Activated CD4-positive, CD25-positive, alpha-beta regulatory T cell (primary cell): ENCODE data around the gene EIF1AD.
"Not testable (repeated sequence)": the region's sequence is repeated elsewhere in the genome, so short reads cannot be mapped to it uniquely, and the experiment has no call there.

ENCODE experiments used
- DNase-seq, 4 experiments: peaks; one replicate each; lab custom pipeline; 2025; lab: John Stamatoyannopoulos, UW

The EIF1AD gene, protein sequence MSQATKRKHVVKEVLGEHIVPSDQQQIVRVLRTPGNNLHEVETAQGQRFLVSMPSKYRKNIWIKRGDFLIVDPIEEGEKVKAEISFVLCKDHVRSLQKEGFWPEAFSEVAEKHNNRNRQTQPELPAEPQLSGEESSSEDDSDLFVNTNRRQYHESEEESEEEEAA

DNA sequence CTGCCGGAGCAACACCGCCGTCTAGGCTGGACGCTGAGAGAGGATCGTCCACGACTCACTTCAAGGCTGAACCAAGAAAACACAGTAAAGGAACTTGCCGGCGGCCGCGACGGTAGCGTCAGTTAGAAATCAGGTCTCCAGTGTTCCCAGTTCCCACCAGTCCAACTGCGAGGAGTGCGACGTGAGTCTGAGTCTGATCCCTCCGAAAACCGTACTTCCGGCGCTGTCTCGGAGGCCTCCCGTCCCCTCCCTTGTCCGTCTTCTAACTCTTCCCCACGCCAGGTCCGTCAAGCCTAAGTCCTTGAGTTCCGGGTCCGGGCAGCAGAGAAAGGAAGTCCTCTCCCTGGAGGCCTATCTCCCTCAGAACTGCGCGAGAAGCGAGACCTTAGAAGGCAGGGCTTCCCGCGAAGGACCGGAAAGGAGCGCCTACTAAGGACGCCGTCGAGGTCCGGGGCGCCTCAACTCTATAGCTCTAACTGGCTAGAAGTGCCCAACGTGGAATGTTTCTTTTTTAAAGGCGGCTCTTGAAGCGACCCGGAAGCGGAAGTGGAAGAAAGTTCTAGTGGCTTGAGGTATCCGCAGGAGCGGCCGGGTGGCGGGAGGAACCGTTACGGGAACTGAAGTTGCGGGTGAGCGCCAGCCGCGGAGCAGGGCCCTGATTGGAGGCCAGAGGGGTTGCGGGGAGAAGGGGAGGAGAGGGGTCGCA, at the start of gene EIF1AD, which contains the start of gene BANF1:
TSS of gene EIF1AD (minus strand) at position 216 of the 706 bp plus-strand sequence. CDS start 1,768 bp downstream, outside the sequence.
TSS of gene BANF1 (plus strand) at position 562 of the 706 bp plus-strand sequence. CDS start 748 bp downstream, outside the sequence.
- DNase-seq, result peak; percentile 87 to 89 (median 88)

DNA sequence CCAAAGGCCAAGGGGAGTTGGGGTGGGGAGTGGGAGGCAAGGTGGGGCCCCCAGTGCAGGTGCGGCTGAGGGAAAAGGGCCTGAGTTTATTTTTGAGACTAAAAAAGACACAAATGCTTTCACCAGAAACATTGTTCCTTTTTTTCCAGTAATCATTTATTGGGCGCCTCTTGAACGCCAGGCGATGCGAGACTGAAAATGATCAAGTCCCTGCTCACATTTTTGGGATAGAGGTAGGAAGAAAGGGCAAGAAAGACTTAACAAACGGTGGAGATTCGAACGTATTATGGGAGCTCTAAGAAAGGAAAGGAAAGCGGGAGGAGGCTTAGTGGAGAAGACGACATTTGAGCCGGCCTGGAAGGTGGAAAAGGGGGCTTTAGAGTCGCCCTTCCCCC, 49.4 kb upstream of the EIF1AD start:
- DNase-seq, result no peak

DNA sequence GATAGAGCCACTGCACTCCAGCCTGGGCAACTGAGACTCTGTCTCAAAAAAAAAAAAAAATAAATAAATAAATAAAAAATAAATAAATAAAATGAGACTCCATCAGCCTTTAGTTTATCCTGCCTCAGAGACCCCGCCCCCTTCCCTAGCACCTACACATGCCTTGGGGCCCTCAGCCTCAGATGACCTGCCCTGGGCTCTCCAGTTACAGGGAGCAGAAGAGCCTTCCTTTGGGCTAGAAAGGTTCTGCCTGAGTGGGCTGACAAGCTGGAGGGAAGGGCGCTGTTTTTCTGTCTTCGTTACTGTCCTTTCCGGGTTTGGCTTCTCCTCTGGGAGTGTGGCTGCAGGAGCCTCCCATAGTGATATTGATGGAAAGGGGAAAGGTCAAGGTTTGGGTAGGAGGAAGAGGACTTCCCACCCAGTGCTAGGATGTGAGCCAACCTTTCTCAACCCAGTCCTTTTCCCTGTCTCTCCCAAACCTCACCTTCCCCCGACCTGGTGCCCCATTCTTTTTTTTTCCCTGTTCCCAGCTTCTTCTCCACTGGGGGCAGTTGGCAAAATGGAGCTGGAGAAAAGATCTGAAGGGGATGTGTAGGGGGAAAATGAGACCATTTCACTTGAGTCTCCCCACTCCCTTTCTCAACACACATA, 48.7 kb upstream of the EIF1AD start:
- DNase-seq, result no peak

DNA sequence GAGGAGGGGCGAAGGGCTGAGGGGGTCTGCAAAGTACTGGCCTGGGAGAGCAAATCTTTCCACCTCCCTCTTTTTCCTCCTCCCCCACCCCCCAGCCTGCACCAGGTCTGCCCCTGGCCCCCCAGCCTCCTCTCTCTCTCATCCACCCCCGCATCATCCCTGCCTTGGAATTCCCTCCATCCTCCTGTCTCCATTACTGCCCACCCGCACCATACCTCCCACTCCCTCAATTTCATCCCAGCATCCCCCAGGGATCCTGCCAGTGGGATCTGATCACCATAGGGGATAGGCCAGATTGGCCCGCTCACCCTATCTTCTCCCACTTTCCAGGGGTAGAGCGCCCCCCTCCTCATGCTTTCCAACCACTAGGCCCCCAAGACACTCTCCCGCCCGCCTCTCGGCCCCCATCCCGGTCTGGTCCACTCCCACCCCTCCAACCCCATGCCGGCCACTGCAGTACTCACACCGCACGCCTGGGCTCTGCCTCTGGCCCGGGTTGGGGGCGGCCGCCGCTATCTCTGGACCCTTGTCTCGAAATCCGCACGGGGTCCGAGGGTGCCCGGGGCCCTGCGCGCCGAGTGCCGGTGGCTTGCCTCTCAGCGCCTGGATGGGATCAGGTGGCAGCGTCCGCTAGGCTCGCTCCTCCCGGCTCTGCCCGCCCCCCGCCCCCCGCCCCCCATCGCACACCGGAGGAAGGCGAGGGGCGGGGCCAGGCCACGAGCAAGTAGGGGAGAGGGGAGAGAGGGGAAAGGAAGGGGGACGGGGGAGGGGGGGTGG, 46.8 kb upstream of the EIF1AD start, which contains the start of gene GAL3ST3:
TSS of gene GAL3ST3 (minus strand) at position 615 of the 777 bp plus-strand sequence. CDS start 3,746 bp downstream, outside the sequence.
- no peak for DNase-seq

DNA sequence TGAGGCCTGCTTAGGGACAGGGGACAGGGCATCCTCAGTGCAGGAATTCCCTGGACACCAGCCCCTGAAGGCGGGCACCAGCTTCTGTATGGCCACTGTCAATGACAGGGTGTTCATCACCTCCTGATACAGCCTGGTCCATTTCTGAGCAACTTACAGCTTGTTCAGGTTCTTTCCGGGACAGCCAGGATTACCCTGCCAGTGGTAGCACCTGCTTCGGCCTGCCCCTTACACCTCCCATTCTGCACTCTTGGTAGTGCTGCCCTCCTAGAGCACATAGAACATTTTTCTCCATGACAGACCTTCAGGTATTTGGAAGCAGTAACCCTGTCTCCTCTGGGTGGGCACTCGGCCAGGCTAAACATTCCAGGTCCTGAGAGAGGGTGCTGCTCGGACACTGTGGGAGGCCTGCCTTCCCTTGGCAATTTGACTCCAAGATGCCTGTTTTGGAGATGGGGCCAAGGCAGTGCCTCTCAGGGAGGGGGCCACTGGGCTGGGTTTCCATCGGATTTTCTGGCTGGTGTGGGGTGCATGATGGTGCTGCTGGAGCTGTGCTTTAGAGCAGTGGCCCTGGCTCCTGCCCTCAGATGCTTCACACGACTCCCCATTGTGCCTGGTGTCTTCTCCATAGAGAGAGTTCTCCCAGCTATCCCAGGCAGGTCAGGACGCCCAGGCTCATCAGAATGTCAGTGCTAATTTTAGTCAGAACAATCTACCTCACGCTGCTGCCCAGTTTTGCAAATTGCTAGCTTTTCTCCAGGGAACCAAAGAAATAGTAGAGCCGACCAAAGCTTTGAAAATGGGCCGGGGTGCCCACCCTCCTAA, 45.8 kb upstream of the EIF1AD start:
- DNase-seq, result no peak

DNA sequence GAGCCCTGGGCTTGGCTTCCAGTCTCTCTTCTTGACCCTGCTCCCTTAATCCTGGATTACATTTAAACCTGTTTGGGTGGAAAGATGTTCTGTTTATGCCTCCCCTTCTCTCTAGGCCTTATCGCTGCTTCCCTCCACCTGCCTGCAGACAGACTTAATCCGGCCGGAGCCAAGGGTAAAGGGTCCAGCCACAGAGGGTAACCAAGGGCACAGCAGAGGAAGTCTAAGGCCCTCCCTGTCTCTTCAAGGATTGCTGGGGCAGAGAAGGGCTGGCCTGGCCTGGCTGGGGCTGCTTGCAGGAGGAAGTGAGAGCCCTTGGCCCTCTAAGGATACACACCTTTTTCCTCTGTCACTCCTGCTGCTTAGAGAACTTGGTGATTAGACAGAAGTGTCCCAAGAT, 44.9 kb upstream of the EIF1AD start:
- DNase-seq, result no peak

DNA sequence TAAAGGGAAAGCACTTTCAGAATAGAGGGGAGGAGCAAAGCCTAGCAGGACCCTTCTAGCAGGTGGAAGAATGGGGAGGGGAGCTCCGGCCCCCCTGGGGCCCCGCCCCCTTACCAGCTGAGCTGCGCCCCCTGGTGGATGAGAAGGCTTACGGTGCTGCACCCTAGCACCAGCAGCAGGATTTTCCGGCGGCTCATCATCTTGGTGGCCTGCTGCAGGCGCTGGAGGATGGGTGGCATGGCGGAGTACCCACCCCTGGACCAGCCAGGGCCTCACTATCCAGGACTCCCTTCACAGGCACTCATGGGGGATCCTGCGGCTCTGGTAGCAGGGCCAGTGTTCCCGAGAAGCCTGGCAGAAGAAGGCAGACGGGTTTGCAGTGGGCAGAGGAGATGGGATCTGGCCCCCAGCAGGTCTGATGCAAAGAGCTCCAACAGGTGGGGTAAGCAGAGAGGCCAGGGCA, 43.3 kb upstream of the EIF1AD start:
- DNase-seq, result peak; percentile 67 to 76 (median 72)

DNA sequence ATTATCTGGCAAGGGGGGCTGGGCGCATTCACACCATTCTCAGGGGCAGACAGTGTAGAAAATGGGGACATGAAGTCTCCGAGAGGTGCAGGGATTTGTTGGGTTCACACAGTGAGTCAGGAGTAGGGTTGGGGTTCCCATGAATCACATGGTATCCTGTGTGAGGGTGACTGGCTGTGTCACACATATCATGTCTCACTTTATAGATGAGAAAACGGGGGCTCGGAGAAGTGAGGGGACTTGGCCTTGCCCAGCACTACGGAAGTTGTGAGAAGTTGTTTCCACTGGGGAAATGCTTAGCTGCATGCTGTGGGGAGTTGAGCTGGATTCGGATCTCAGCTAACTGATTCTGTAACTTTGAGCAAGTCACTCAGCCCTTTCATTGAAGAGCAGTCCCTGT, 42.8 kb upstream of the EIF1AD start:
- DNase-seq, result no peak

DNA sequence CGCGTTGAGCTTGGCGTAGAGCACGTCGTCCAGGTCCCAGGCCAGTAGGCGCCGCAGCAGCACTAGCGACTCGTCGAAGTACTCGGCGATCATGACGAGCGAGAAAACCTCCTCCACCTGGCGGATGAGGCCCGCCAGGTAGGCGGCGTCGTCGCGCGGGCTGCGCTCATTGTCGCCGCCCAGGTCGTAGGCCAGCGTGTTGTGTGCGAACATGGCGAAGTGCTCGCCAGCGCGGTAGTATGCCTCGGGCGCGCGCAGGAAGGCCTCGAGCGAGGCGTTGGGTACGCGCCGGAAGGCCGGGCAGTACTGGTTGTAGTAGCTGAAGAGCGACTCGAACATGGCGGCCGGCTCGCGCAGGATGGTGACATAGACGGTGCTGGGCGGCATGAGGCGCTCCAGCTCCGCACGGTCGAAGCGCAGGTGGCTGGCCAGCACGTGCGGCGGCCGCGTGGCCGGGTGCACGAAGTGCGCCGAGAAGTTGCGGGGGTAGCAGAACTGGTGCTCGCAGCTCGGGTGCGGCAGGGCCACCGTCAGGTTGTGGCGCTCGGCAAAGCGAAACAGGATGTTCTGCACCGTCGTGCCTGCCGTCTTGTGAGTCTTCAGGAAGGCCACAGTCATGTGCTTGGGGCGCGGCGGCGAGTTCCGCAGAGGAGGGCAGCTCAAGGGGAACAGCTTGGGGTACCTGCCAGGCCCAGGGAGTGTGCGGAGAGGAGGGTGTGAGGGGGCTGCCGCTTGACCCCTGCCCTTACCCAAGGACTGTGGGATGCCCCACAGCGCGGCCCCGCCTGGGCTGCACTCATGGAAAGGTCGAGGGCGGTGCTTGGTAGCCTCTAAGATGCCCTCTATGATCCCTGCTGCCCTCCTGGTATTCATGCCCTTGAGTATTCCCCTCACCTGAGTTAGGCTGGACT, 41.3 kb upstream of the EIF1AD start:
- no peak for DNase-seq

DNA sequence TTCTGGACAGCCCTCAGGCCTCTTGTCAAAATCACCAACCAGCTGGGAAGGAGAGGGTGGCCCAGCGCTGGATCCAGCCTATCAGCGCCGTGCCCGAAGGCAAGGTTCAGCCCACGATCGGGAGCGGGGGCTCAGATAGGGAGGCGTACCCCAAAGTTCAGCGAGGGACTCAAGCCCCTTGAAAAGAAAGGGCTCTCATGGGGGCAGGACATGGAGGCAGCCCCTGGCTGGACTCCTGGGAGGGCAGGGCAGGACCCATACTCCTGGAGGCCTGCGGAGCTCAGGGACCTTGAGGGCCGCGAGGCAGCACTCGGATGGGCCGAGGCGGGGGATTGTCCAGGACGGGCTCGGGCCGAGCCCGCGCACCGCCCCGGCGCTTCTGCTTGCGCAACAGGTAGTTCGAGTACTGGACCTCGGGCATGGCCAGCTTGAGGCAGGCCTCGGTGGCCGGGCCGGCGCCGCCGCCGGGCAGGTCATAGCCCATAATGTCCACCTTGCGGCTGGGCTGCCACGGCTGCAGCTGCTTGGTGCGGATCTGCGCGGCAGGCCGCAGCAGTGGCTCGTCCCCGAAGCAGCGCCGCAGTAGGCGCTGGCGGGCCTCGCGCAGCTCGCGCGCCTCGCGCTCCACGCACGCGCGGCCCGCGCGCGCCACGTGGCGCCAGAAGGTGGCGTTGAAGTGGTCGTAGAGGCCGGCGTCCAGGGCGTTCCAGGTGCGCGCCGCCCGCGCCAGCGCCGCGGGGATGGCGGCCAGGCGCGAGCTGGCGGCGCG, 40.5 kb upstream of the EIF1AD start:
- DNase-seq, result no peak

DNA sequence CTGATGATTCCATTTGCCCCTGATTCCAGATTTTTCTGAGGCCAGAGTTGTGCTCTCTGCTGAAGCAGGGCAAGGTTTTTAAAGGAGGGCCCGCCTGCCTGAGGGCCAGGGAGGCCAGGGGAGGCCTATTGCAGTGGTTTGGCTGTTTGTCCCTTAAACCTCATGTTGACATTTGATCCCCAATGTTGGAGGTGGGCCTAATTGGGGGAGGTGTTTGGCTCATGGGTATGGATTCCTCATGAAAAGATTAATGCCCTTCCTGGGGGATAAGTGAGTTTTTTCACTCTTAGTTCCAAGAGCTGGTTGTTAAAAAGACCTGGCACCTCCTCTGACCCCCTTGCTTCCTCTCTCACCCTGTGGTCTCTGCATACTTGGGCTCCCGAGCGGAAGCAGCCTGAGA, 37.8 kb upstream of the EIF1AD start:
- no peak for DNase-seq

DNA sequence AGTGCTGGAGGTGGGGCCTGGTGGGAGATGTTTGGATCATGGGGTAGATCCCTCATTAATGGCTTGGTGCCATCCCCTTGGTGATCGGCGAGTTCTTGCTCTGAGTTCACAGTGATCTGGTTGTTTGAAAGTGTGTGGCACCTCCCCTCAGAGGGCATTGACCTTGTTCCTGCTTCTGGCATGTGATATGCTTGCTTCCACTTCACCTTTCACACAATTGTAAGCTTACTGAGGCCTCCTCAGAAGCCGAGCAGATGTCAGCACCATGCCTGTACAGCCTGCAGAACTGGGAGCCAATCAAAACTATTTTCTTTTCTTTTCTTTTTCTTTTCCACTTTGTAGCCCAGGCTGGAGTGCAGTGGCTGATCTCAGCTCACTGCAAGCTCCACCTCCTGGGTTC, 35.4 kb upstream of the EIF1AD start:
- no peak for DNase-seq

DNA sequence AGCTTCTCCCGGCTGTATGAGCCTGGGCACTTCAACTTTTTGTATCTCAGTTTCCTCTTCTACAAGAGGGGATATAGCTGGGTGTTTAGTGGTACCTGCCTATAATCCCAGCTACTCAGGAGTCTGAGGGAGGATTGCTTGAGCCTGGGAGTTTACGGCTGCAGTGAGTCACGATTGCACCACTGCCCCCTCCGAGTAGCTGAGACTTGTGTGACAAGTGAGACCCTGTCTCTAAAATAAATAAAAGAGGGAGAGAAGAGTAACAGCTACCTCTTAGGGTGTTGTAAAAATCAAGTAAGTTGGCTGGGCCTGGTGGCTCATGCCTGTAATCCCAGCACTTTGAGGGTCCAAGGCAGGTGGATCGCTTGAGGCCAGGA, 34.4 kb upstream of the EIF1AD start:
- no peak for DNase-seq

DNA sequence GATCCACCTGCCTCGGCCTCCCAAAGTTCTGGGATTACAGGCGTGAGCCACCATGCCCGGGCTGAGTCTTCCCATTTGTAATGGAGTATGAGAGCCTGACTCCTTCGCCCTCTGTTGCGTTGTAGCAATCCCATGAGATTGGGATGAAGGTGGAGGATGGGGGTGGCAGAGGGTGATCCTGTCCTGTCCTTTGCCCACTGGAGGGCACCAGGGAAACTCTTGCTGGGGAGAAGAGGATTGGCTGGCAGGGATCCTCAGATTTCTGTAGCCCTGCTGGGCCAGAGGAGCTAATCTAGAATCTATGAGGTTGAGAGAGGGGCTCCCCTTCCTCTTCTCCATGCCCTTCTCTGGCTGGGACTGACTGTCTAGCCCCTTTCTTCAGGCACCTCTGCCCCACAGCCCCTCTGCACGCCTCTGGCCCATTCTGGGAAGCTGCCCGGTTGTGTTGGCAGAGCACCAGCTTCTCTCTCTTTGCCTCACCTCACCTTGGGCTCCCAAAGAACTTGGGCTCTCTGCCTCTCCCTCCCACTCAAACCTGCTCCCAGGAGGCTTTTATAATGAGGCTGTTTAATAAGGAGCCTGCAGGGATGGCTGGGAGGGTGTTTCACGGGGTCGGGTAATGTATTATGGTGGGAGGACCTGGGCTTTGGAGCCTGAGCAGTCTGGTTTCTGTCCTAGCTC, 33.8 kb upstream of the EIF1AD start:
- no peak for DNase-seq

DNA sequence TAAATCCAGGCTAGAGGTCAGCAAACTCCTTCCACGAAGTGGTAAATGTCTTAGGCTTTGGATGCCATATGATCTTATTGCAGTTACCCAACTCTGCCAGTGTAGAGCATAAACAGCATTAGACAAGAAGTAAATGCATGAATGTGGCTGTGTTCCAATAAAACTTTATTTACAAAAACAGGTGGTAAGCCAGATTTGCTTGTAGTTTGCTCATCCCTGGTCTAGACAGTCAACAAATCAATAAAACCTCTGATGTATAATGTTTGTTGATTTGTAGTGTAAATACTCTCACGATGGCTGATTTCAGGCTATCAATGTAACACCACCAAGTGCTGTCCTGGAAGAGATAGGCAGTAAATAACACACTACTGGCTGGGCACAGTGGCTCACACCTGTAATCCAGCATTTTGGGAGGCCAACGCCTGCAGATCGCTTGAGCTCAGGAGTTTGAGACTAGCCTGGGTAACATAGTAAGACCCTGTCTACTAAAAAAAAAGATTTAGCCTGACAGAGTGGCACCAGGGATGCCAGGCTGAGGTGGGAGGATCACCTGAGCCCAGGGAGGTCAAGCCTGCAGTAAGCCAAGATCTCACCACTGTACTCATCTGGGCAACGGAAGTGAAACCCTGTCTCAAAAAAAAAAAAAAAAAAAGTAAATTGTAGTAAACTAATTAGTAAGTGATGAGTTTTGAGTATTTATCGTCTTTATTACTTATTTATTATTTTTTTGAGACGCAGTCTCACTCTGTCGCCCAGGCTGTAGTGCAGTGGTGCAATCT, 31.2 kb upstream of the EIF1AD start:
- DNase-seq, result no peak

DNA sequence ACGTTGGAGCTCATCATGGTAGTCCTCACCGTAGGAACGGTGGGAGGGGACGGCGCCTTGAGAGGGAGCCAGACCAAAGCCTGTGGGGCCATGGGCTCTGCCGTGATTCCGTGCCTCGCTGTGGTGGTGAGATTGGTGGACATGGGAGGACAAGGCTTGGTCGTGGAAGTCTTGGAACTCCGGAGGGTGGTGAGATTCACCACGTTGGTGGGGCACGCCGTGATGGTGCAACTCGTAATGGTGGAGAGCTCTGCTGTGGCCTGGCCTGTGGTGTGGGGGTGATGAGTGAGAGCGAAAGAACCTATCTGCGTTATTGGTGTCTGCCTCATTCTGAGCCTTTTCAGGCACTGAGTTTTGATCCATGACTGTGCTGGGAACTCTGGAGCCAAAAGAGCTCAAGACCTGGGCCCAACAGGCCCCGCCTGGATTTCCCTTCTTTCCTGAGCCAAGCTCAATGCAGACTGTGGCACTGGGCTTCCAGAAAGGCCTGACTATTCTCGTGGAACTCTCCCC, 24.1 kb upstream of the EIF1AD start, which contains the start of gene CATSPER1:
TSS of gene CATSPER1 (minus strand) at position 463 of the 513 bp plus-strand sequence. CDS start at position 363, 100 bp downstream.
- no peak for DNase-seq

DNA sequence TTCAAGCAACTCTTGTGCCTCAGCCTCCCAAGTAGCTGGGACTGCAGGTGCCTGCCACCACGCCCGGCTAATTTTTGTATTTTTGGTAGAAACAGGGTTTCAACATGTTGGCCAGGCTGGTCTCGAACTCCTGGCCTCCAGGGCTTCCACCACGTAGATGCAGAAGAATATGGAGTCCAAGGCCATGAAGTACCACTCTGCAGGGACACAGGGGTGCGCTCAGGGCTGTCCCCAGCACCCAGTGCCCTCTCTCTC, 21.2 kb upstream of the EIF1AD start:
- not testable (repeated sequence) for DNase-seq
